Measurements from ENCODE around the gene GNAL.

- TF ChIP-seq, protein P1, sequence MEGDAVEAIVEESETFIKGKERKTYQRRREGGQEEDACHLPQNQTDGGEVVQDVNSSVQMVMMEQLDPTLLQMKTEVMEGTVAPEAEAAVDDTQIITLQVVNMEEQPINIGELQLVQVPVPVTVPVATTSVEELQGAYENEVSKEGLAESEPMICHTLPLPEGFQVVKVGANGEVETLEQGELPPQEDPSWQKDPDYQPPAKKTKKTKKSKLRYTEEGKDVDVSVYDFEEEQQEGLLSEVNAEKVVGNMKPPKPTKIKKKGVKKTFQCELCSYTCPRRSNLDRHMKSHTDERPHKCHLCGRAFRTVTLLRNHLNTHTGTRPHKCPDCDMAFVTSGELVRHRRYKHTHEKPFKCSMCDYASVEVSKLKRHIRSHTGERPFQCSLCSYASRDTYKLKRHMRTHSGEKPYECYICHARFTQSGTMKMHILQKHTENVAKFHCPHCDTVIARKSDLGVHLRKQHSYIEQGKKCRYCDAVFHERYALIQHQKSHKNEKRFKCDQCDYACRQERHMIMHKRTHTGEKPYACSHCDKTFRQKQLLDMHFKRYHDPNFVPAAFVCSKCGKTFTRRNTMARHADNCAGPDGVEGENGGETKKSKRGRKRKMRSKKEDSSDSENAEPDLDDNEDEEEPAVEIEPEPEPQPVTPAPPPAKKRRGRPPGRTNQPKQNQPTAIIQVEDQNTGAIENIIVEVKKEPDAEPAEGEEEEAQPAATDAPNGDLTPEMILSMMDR (IDR thresholded peaks at IDR 0.05): peak; percentile 11 to 42 (median 31)
- TF ChIP-seq POLR2A (IDR thresholded peaks at IDR 0.05; ENCODE audit: low read depth): no peak
Measured at GRCh38 chr18:11872479-11873136, 183.5 kb downstream of the GNAL start.
